HL-60 (cell line): ENCODE data around the gene TMTC1.

ENCODE experiments used
- DNase-seq, 2 experiments: peaks; one replicate each; pipeline ENCODE4 v3.0.0-alpha.2; 2010 to 2020; ENCODE audit warnings: low read depth in 1 of 2, low spot score in 1 of 2
- H3K27ac ChIP-seq: fragments of 250-450 bp; sonication (Bioruptor Pico); replicated peaks from 2 replicates; pipeline ENCODE4 v1.5.1; 2020; ENCODE audit warnings: mild to moderate bottlenecking, moderate library complexity
- H3K27me3 ChIP-seq: fragments of 250-450 bp; sonication (Bioruptor Pico); 2 replicates; pipeline ENCODE4 v1.5.1; 2021; ENCODE audit warnings: mild to moderate bottlenecking, moderate library complexity; ENCODE audit not compliant: insufficient read depth, poor library complexity, severe bottlenecking
- H3K4me3 ChIP-seq: replicated peaks from 2 replicates; pipeline ENCODE4 v1.5.1; 2011; ENCODE audit warnings: mild to moderate bottlenecking, control low read depth, low read length; ENCODE audit not compliant: insufficient read depth
- GABPA ChIP-seq: IDR thresholded peaks from 2 replicates; pipeline ENCODE4 v1.6.1; 2012; ENCODE audit warnings: low read depth
- POLR2AphosphoS5 ChIP-seq: IDR thresholded peaks from 2 replicates; pipeline ENCODE4 v1.6.1; 2012; ENCODE audit warnings: low read depth
- SPI1 ChIP-seq: IDR thresholded peaks from 2 replicates; pipeline ENCODE4 v1.6.1; 2012; ENCODE audit warnings: low read depth, mild to moderate bottlenecking, borderline replicate concordance
- TF ChIP-seq, protein P1 (sequence below): IDR thresholded peaks from one replicate; pipeline ENCODE4 v1.5.1; 2011; ENCODE audit warnings: low read length, control low read depth, inconsistent platforms; ENCODE audit not compliant: insufficient read depth
- TF ChIP-seq, protein P2 (sequence below): IDR thresholded peaks from 2 replicates; pipeline ENCODE4 v1.6.1; 2012; ENCODE audit warnings: low read depth; ENCODE audit not compliant: insufficient replicate concordance

TMTC1 gene

DNA sequence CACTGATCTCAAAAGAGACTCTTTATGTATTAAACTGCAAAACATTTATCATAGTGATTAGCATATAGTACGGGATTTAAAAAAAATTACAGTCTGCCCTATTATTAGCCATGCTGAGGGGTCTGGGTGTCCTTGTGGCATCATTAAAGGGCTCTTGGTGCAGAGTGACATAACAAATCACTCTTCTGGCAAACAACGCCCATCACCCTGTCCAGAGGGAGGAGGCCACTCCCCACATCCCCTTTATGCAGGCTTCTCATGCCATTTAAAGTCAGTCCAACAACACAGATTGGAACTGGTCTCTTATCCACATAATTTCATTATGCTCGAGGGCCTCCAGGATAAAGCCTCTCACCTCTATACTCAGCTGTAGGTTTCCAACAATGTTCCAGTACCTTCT lies 51.1 kb downstream of the TMTC1 start:
- Histone ChIP-seq H3K4me3 (no peak overlapping the region), H3K27me3 (no peaks in the 10 kb centered on the region), H3K27ac (no peak overlapping the region)
- DNase-seq, result no peak
- TF ChIP-seq GABPA, result no peak
- TF ChIP-seq, protein P1, sequence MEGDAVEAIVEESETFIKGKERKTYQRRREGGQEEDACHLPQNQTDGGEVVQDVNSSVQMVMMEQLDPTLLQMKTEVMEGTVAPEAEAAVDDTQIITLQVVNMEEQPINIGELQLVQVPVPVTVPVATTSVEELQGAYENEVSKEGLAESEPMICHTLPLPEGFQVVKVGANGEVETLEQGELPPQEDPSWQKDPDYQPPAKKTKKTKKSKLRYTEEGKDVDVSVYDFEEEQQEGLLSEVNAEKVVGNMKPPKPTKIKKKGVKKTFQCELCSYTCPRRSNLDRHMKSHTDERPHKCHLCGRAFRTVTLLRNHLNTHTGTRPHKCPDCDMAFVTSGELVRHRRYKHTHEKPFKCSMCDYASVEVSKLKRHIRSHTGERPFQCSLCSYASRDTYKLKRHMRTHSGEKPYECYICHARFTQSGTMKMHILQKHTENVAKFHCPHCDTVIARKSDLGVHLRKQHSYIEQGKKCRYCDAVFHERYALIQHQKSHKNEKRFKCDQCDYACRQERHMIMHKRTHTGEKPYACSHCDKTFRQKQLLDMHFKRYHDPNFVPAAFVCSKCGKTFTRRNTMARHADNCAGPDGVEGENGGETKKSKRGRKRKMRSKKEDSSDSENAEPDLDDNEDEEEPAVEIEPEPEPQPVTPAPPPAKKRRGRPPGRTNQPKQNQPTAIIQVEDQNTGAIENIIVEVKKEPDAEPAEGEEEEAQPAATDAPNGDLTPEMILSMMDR, result no peak
- TF ChIP-seq, protein P2, sequence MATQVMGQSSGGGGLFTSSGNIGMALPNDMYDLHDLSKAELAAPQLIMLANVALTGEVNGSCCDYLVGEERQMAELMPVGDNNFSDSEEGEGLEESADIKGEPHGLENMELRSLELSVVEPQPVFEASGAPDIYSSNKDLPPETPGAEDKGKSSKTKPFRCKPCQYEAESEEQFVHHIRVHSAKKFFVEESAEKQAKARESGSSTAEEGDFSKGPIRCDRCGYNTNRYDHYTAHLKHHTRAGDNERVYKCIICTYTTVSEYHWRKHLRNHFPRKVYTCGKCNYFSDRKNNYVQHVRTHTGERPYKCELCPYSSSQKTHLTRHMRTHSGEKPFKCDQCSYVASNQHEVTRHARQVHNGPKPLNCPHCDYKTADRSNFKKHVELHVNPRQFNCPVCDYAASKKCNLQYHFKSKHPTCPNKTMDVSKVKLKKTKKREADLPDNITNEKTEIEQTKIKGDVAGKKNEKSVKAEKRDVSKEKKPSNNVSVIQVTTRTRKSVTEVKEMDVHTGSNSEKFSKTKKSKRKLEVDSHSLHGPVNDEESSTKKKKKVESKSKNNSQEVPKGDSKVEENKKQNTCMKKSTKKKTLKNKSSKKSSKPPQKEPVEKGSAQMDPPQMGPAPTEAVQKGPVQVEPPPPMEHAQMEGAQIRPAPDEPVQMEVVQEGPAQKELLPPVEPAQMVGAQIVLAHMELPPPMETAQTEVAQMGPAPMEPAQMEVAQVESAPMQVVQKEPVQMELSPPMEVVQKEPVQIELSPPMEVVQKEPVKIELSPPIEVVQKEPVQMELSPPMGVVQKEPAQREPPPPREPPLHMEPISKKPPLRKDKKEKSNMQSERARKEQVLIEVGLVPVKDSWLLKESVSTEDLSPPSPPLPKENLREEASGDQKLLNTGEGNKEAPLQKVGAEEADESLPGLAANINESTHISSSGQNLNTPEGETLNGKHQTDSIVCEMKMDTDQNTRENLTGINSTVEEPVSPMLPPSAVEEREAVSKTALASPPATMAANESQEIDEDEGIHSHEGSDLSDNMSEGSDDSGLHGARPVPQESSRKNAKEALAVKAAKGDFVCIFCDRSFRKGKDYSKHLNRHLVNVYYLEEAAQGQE, result no peak
- TF ChIP-seq SPI1, result no peak
- TF ChIP-seq POLR2AphosphoS5, result no peak

DNA sequence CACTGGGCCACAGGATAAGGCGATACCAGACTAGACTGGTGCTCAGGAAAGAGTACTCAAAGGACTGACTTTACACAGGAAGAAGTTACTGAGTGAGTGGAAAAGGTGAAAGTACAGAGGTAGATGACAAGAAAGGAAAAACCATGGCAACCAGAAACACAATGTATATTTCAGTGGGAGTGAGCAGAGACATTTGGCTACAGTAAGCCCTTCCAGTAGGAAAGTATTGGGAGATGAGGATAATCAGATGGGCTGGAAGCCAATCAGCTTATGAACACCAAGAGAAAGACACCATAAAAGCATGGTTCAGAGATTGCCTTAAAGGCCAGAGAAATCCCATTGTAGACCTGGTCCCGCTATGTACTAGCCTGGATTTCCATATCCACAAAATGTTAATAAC lies 51.6 kb downstream of the TMTC1 start:
- no peak overlapping the region for H3K27ac ChIP-seq
- no peak overlapping the region for H3K4me3 ChIP-seq
- TF ChIP-seq, protein P1, result no peak
- TF ChIP-seq SPI1 (no peak), GABPA (no peak), POLR2AphosphoS5 (no peak)
- TF ChIP-seq, protein P2, result no peak
- DNase-seq, result no peak
- no peaks in the 10 kb centered on the region for H3K27me3 ChIP-seq

DNA sequence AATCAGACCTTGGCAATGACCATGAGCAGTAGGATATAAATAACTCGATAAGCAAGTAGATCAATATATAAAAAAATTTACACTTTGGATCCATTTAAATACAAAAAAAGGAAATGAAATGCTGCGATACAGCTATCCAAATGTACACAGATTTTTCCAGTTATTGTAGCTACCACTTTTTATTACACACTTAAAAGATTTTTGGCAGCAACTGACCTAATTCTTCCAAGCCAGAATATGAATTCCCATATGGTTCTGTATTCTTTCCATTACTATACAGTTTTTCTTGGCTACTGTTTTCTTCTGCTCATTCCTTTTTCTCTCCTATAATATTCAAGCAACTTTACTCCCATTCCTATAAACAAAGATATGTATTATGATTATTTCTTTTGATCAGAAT lies 52.2 kb downstream of the TMTC1 start:
- H3K27ac ChIP-seq, result no peak overlapping the region
- H3K27me3 ChIP-seq, result peaks cover 2% of the 10 kb centered on the region
- no peak for DNase-seq
- H3K4me3 ChIP-seq, result no peak overlapping the region
- TF ChIP-seq GABPA (no peak), SPI1 (no peak), POLR2AphosphoS5 (no peak)
- TF ChIP-seq, protein P1, result no peak
- TF ChIP-seq, protein P2, result no peak
